GM21360 (cell line): ENCODE measurements around the gene DESI2.

Experiments
- ATAC-seq: cut with Tn5 transposase; IDR thresholded peaks from one replicate; pipeline ENCODE4 v1.9.1; 2021; ENCODE audit warnings: mild to moderate bottlenecking, moderate library complexity; ENCODE audit not compliant: unreplicated experiment

DESI2 gene

GRCh38 chr1:244749230-244750016 lies 96.5 kb downstream of the DESI2 start:
- no peak for ATAC-seq

GRCh38 chr1:244751271-244751895 lies 98.5 kb downstream of the DESI2 start:
- ATAC-seq: no peak

- no peak for ATAC-seq
These were observed 102.7 kb downstream of the DESI2 start for GRCh38 chr1:244755673-244756072.

- ATAC-seq: no peak
These were observed 104.4 kb downstream of the DESI2 start for GRCh38 chr1:244757091-244757939.
